ENCODE data around the gene OSCP1. TPM values are rescaled to one million over a fixed set of nuclear protein-coding genes. Genes with fewer than 3 reads are reported as not detected.

Gene OSCP1
- polyA plus RNA-seq, 1 of the 3 experiments (the other 2 are of a cell fraction): 11.9 TPM

GRCh38 chr1:36438715-36439114, 11.5 kb downstream of the OSCP1 start:
- Histone ChIP-seq H3K79me2 (ENCODE audit: insufficient read depth) (no peaks in the 10 kb centered on the region), H3K9me2 (no peaks in the 10 kb centered on the region)
- CTCF ChIA-PET: interaction anchor here (1.3 to 1.9 kb wide), 2 partner anchors 11 to 19 kb away, joined by 5 to 8 read pairs; partner anchors contain the start of gene OSCP1

More at GRCh38 chr1:36438715-36439114, 11.5 kb downstream of the OSCP1 start:
- TF ChIP-seq FOSL2 (IDR thresholded peaks at IDR 0.05; ENCODE audit: borderline replicate concordance, low read depth): no peak
- TF ChIP-seq USF2 (IDR thresholded peaks at IDR 0.05; ENCODE audit: borderline replicate concordance, low read depth, low read length): no peak
- no peak for TF ChIP-seq SMC3 (IDR thresholded peaks at IDR 0.05; ENCODE audit: low read depth, low read length)
- no peak for TF ChIP-seq FOXJ3 (CRISPR knock-in tag; IDR thresholded peaks at IDR 0.05)
- TF ChIP-seq MAX (IDR thresholded peaks at IDR 0.05; ENCODE audit: low read depth): no peak
- no peak for TF ChIP-seq RCOR1 (IDR thresholded peaks at IDR 0.05; ENCODE audit: low read length)
- no peak for TF ChIP-seq USF1 (IDR thresholded peaks at IDR 0.05; ENCODE audit: borderline replicate concordance, low read depth)
- no peak for TF ChIP-seq POLR2AphosphoS5 (IDR thresholded peaks at IDR 0.05; ENCODE audit: low read depth, low read length)
- no peak for TF ChIP-seq RAD21 (IDR thresholded peaks at IDR 0.05; ENCODE audit: low read length)
- no peak for TF ChIP-seq ELF1 (IDR thresholded peaks at IDR 0.05)
- TF ChIP-seq REST (IDR thresholded peaks at IDR 0.05; ENCODE audit: low read depth, low read length): no peak
- TF ChIP-seq MXI1 (IDR thresholded peaks at IDR 0.05; ENCODE audit: low read depth, low read length): no peak
- TF ChIP-seq ZBTB33 (IDR thresholded peaks at IDR 0.05; ENCODE audit: borderline replicate concordance, low read depth): no peak
- no peak for TF ChIP-seq IRF3 (IDR thresholded peaks at IDR 0.05; ENCODE audit: low read depth, low read length)
- TF ChIP-seq YY1 (IDR thresholded peaks at IDR 0.05; ENCODE audit: low read depth): no peak
- TF ChIP-seq EZH2phosphoT487 (IDR thresholded peaks at IDR 0.05; ENCODE audit: borderline replicate concordance, low read depth): no peak
- no peak for TF ChIP-seq SIN3A (IDR thresholded peaks at IDR 0.05; ENCODE audit: borderline replicate concordance, low read depth, low read length)
- Histone ChIP-seq H2AFZ (ENCODE audit: low read depth) (no peak overlapping the region), H3K9me3 (no peaks in the 10 kb centered on the region), H3F3A (replicated peaks; ENCODE audit: insufficient read depth) (no peaks in the 10 kb centered on the region), H3K4me1 (ENCODE audit: control insufficient read depth in 1 of 2, insufficient read depth in 2 of 2, low read depth in 1 of 2, low read length in 1 of 2) (no peaks in the 10 kb centered on the region), H3K36me3 (replicated peaks in 1 of 2; ENCODE audit: control insufficient read depth in 1 of 2, insufficient read depth in 2 of 2, low read length in 1 of 2) (peaks cover 2 to 6% of the 10 kb centered on the region in 2 experiments), H3K27me3 (ENCODE audit: insufficient read depth) (no peaks in the 10 kb centered on the region), H3K4me3 (ENCODE audit: low read depth in 2 of 2, low read length in 1 of 2) (no peak overlapping the region), H3K4me2 (no peak overlapping the region), H3K27ac (ENCODE audit: low read depth in 2 of 2, low read length in 1 of 2) (no peak overlapping the region), H3K9ac (no peak overlapping the region), H4K20me1 (ENCODE audit: insufficient read depth) (no peaks in the 10 kb centered on the region)
- WGBS (ENCODE audit: low lambda C conversion rate): 88% methylated on average over 4 of the region's 4 CpGs
- POLR2A ChIA-PET: no interaction called here
- no peak for DNase-seq

Measured in SK-N-SH (cell line).